Uterus (tissue), 4 donors: Measurements from ENCODE around the gene CNPY1. TPM values are rescaled to one million over a fixed set of nuclear protein-coding genes. Genes with fewer than 3 reads are reported as not detected.
A peak's percentile ranks its signal among the peaks of the same experiment; 100 is the strongest.

Experiments used
- DNase-seq, 2 donors: peaks; one replicate each; pipeline ENCODE4 v3.0.0-alpha.2; 2019 to 2020
- H3K27ac ChIP-seq, 2 donors: fragments of 200-600 bp; sonication (generic); 1 replicate in 1 of 2; 2 replicates in 1 of 2; pipeline ENCODE4 v1.5.1; 2016 to 2018
- H3K27me3 ChIP-seq, 2 donors: fragments of 200-600 bp; sonication (generic); one replicate each; pipeline ENCODE4 v1.5.1; 2018 to 2019; ENCODE audit warnings: control low read depth in 1 of 2
- H3K36me3 ChIP-seq, 2 donors: fragments of 200-600 bp; sonication (generic); one replicate each; pipeline ENCODE4 v1.5.1; 2019; ENCODE audit warnings: control low read depth in 1 of 2
- H3K4me1 ChIP-seq, 2 donors: fragments of 200-600 bp; sonication (generic); one replicate each; pipeline ENCODE4 v1.5.1; 2018 to 2019; ENCODE audit warnings: control low read depth in 1 of 2
- H3K4me3 ChIP-seq, 2 donors: fragments of 200-600 bp; sonication (generic); 1 replicate in 1 of 2; 2 replicates in 1 of 2; pipeline ENCODE4 v1.5.1; 2018 to 2019; ENCODE audit warnings: mild to moderate bottlenecking in 1 of 2
- H3K9me3 ChIP-seq, 2 donors: fragments of 200-600 bp; sonication (generic); one replicate each; pipeline ENCODE4 v1.5.1; 2019; ENCODE audit warnings: control low read depth in 1 of 2
- CTCF ChIP-seq, 4 experiments: fragments of 200-600 bp in 2 of 4; fragments of 450-650 bp in 2 of 4; sonication (generic) in 2 of 4; IDR thresholded peaks; one replicate each; pipeline ENCODE4 v1.5.1; 2016 to 2019; ENCODE audit warnings: antibody characterized with exemption in 4 of 4, mild to moderate bottlenecking in 2 of 4, moderate library complexity in 1 of 4
- POLR2A ChIP-seq, 2 donors: fragments of 450-650 bp; IDR thresholded peaks; one replicate each; pipeline ENCODE4 v1.6.1; 2016; ENCODE audit warnings: antibody characterized with exemption in 2 of 2, mild to moderate bottlenecking in 1 of 2, moderate library complexity in 1 of 2
- intact Hi-C: fragments of 100-400 bp; cut with DNase I; formaldehyde crosslinking; loops from one replicate; pipeline ENCODE4 v1.15.1; 2023; ENCODE audit warnings: low total_unique reads
- total RNA-seq, 4 donors: library from RNA; depleted of rRNA in 3 of 4; stranded (reverse); fragments of >200 nt in 3 of 4; gene quantifications; one replicate each; pipeline versions ENCODE4 v1.1.0 to v1.2.4, GENCODE V29; 2014 to 2023
- donor health status: DM: yes; HTN: yes; CAD: no.

CNPY1 gene
- total RNA-seq, 4 donors from 2014 or later = not detected

- no peak for DNase-seq
- intact Hi-C loops = no loop called here
- Histone ChIP-seq H3K4me1 (peaks cover 0 to 28% of the 10 kb centered on the region in 2 donors), H3K27me3 (peaks cover 19 to 84% of the 10 kb centered on the region in 2 donors), H3K36me3 (no peaks in the 10 kb centered on the region), H3K27ac (no peak overlapping the region), H3K4me3 (peak overlapping the region in 1 of 2 donors; percentile 9), H3K9me3 (no peaks in the 10 kb centered on the region)
- TF ChIP-seq CTCF (IDR thresholded peaks at IDR 0.05) = no peak
- TF ChIP-seq POLR2A (IDR thresholded peaks at IDR 0.05) = no peak
These were observed 92.8 kb downstream of the CNPY1 start for GRCh38 chr7:155453296-155454182.

- H3K27ac ChIP-seq = no peak overlapping the region
- no peak for TF ChIP-seq POLR2A (IDR thresholded peaks at IDR 0.05)
- no peak for TF ChIP-seq CTCF (IDR thresholded peaks at IDR 0.05)
- H3K4me3 ChIP-seq = no peak overlapping the region
- no peaks in the 10 kb centered on the region for H3K9me3 ChIP-seq
- H3K4me1 ChIP-seq = peaks cover 0 to 24% of the 10 kb centered on the region in 2 donors
- H3K36me3 ChIP-seq = no peaks in the 10 kb centered on the region
- no peak for DNase-seq
- peaks cover 19 to 92% of the 10 kb centered on the region in 2 donors for H3K27me3 ChIP-seq
- intact Hi-C loops = no loop called here
These were observed 93.7 kb downstream of the CNPY1 start for GRCh38 chr7:155452505-155453295.

- intact Hi-C loops = no loop called here
- Histone ChIP-seq H3K4me3 (no peak overlapping the region), H3K4me1 (peaks cover 0 to 18% of the 10 kb centered on the region in 2 donors), H3K27me3 (peaks cover 19 to 90% of the 10 kb centered on the region in 2 donors), H3K9me3 (no peaks in the 10 kb centered on the region), H3K36me3 (no peaks in the 10 kb centered on the region), H3K27ac (no peak overlapping the region)
- DNase-seq = no peak
- TF ChIP-seq POLR2A (IDR thresholded peaks at IDR 0.05) = no peak
- no peak for TF ChIP-seq CTCF (IDR thresholded peaks at IDR 0.05)
These were observed 94.5 kb downstream of the CNPY1 start for GRCh38 chr7:155451840-155452239.

Other genes starting within 250 kb of the CNPY1 start
- gene INSIG1, start 248.7 kb downstream of the CNPY1 start, total RNA-seq = 10 to 100 TPM; 11.0 to 46.6 (median 22.0) TPM
- gene EN2, start 88.4 kb downstream of the CNPY1 start, total RNA-seq = 1 to 10 TPM in 1 of 4 donors, under 1 TPM in 1, not detected in 2; 0.15 to 2.1 TPM
- gene RBM33, start 98.1 kb upstream of the CNPY1 start, total RNA-seq = 10 to 100 TPM; 20.6 to 85.1 (median 38.4) TPM